Osteoblast (primary cell): Measurements from ENCODE around the gene GRID1. TPM values are rescaled to one million over a fixed set of nuclear protein-coding genes. Genes with fewer than 3 reads are reported as not detected.

ENCODE experiments used
- DNase-seq: peaks from one replicate; pipeline ENCODE4 v3.0.0; 2011; ENCODE audit warnings: low spot score, mixed read lengths; ENCODE audit not compliant: insufficient read length; ENCODE audit errors: missing footprints
- H2AFZ ChIP-seq: 2 replicates; pipeline ENCODE4 v1.6.0; 2011; ENCODE audit warnings: mild to moderate bottlenecking, low read length
- H3K27ac ChIP-seq: 2 replicates; pipeline ENCODE4 v1.5.1; 2011; ENCODE audit warnings: mild to moderate bottlenecking, low read depth, low read length, moderate library complexity
- H3K27me3 ChIP-seq: 2 replicates; pipeline ENCODE4 v1.6.0; 2012; ENCODE audit warnings: mild to moderate bottlenecking, control low read depth, inconsistent platforms, low read length, moderate library complexity; ENCODE audit not compliant: insufficient read depth
- H3K36me3 ChIP-seq: 2 replicates; pipeline ENCODE4 v1.5.1; 2011; ENCODE audit warnings: mild to moderate bottlenecking, low read length, control low read depth, moderate library complexity; ENCODE audit not compliant: insufficient read depth
- H3K4me1 ChIP-seq: 2 replicates; pipeline ENCODE4 v1.5.1; 2011; ENCODE audit warnings: mild to moderate bottlenecking, low read length, control low read depth, moderate library complexity; ENCODE audit not compliant: insufficient read depth
- H3K4me2 ChIP-seq: 2 replicates; pipeline ENCODE4 v1.6.0; 2011; ENCODE audit warnings: mild to moderate bottlenecking, low read length; ENCODE audit not compliant: insufficient read depth
- H3K4me3 ChIP-seq: fragments of 200-600 bp; sonication (generic); 3 replicates; pipeline ENCODE4 v1.5.1; 2012; ENCODE audit warnings: mild to moderate bottlenecking, low read length, inconsistent platforms; ENCODE audit not compliant: insufficient read depth
- H3K79me2 ChIP-seq: 2 replicates; pipeline ENCODE4 v1.6.0; 2012; ENCODE audit warnings: mild to moderate bottlenecking, low read length, control low read depth, inconsistent platforms; ENCODE audit not compliant: insufficient read depth
- H3K9me3 ChIP-seq: 2 replicates; pipeline ENCODE4 v1.5.1; 2011; ENCODE audit warnings: low read depth, low read length, control low read depth
- H4K20me1 ChIP-seq: 2 replicates; pipeline ENCODE4 v1.6.0; 2012; ENCODE audit warnings: mild to moderate bottlenecking, low read length, control low read depth; ENCODE audit not compliant: insufficient read depth
- CTCF ChIP-seq: IDR thresholded peaks from 2 replicates; pipeline ENCODE4 v1.5.1; 2011; ENCODE audit warnings: mild to moderate bottlenecking, low read depth, low read length, moderate library complexity; ENCODE audit errors: extremely low read depth
- total RNA-seq: library from RNA; depleted of rRNA; stranded (reverse); fragments of >200 nt; gene quantifications from 2 replicates; pipeline ENCODE4 v1.2.3, GENCODE V29; 2012

The GRID1 gene
- total RNA-seq, 1 donor = not detected

DNA sequence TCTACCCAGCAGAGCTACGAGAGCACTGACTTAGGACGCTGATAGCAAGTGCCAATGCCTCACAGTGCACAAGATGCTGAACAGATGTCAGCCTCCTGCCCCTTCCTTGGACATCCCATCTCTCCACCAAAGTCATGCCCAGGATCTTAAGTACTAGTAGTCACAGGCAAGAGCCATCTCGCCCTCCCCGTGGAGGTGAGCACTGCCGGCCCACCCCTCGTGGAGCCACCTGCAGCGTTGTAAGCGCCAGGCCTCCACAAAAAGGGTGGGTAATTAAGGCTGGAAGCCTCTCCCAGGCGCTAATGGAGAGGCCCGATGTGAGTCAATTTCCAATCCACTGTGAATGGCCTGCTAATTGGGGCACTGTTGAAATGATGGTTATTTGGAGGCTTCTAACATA is 156.2 kb downstream of the GRID1 start:
- Histone ChIP-seq H3K4me3 (no peak overlapping the region), H3K36me3 (no peaks in the 10 kb centered on the region), H4K20me1 (no peaks in the 10 kb centered on the region), H3K79me2 (no peaks in the 10 kb centered on the region), H3K4me2 (no peak overlapping the region), H3K4me1 (no peaks in the 10 kb centered on the region), H2AFZ (no peak overlapping the region), H3K27me3 (no peaks in the 10 kb centered on the region), H3K9me3 (no peaks in the 10 kb centered on the region), H3K27ac (no peak overlapping the region)
- TF ChIP-seq CTCF = no peak
- DNase-seq = peak; percentile 60

DNA sequence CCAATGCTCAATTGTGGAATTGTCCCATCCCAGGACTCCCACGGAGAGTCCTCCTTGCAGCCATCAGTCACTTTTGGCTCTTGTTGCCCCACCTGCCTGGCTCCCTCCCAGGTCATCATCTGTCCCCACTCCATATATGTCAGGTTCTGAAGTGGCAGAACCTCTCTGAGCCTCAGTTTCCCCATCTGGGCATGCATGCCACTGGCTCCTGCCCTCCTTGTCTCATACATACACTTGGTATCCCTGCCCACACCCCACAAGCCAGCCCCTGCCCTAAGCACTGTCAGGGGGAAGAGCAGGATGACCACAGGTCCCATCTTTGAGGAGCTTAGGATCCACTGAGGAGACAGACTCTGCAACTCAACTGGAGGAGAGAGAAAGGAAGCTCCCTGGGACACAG is 156.9 kb downstream of the GRID1 start:
- Histone ChIP-seq H3K36me3 (no peaks in the 10 kb centered on the region), H4K20me1 (no peaks in the 10 kb centered on the region), H3K9me3 (no peaks in the 10 kb centered on the region), H3K4me1 (no peaks in the 10 kb centered on the region), H3K27me3 (no peaks in the 10 kb centered on the region), H3K79me2 (no peaks in the 10 kb centered on the region), H3K4me3 (no peak overlapping the region), H2AFZ (no peak overlapping the region), H3K4me2 (no peak overlapping the region), H3K27ac (no peak overlapping the region)
- no peak for TF ChIP-seq CTCF
- DNase-seq = peak; percentile 30

DNA sequence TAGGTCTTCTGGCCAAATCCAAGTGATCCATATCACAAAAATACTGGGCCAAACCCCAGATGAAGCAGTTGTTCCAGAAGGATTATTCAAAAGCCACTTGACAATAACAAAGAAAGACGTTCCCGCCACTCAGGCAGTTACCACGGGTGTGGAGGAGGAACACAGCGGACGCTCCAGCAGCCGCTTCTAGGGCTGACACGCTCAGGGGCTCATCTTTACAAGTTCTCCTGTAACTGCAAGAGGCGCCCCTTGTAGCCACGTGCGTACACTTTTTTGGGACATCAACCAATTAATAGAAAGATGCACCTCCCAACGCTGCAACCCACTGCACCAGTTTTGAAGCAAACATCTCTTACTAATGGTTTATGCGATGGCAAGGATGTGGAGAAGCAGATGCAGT is 159.4 kb downstream of the GRID1 start:
- H4K20me1 ChIP-seq = no peaks in the 10 kb centered on the region
- peak; percentile 4 for DNase-seq

DNA sequence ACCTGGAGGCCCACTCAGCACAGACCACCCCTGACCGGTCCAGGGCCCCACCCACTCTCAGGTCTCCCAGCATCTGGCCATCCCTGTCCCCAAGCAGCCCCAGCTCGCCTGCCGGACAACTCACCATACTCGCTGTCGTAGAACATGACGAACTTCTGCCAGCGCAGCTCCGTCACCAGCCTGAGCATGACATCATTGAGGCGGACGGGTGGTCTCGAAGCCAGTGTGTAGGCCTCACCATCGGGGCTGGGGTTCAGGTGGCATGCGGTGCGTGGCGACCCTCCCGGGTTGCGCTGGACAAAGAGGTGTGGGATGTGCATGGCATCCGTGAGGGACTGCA is 160.4 kb downstream of the GRID1 start:
- Histone ChIP-seq H3K4me3 (no peak overlapping the region), H2AFZ (no peak overlapping the region), H3K4me2 (no peak overlapping the region), H3K27ac (no peak overlapping the region), H4K20me1 (no peaks in the 10 kb centered on the region), H3K27me3 (no peaks in the 10 kb centered on the region), H3K4me1 (no peaks in the 10 kb centered on the region), H3K79me2 (no peaks in the 10 kb centered on the region), H3K36me3 (no peaks in the 10 kb centered on the region), H3K9me3 (no peaks in the 10 kb centered on the region)
- no peak for TF ChIP-seq CTCF
- DNase-seq = no peak

More for the DNA sequence above, 159.4 kb downstream of the GRID1 start:
- Histone ChIP-seq H3K36me3 (no peaks in the 10 kb centered on the region), H3K4me3 (no peak overlapping the region), H3K4me2 (no peak overlapping the region), H3K9me3 (no peaks in the 10 kb centered on the region), H2AFZ (no peak overlapping the region), H3K4me1 (no peaks in the 10 kb centered on the region), H3K27ac (no peak overlapping the region), H3K27me3 (no peaks in the 10 kb centered on the region), H3K79me2 (no peaks in the 10 kb centered on the region)
- TF ChIP-seq CTCF = no peak
